ENCODE data around the gene APH1A.
"Not testable (repeated sequence)": the region's sequence is repeated elsewhere in the genome, so short reads cannot be mapped to it uniquely, and the experiment has no call there.

APH1A gene

GRCh38 chr1:150228246-150228645, 40.6 kb downstream of the APH1A start:
- Histone ChIP-seq H3K36me3 (replicated peaks; ENCODE audit: low read depth, low read length) (peaks cover 62% of the 10 kb centered on the region), H3K79me2 (ENCODE audit: low read length) (peaks cover 80% of the 10 kb centered on the region)
- not testable (repeated sequence) for H3K27me3 ChIP-seq (ENCODE audit: low read depth, low read length); H3K4me2 ChIP-seq (ENCODE audit: low read length); H3K9ac ChIP-seq (ENCODE audit: low read length); H3K4me1 ChIP-seq (ENCODE audit: low read length); H3K4me3 ChIP-seq (ENCODE audit: low read length); H3K27ac ChIP-seq (ENCODE audit: low read length); H3K9me3 ChIP-seq (ENCODE audit: insufficient read depth, low read length); H4K20me1 ChIP-seq (ENCODE audit: insufficient read depth, low read length); H2AFZ ChIP-seq (ENCODE audit: low read depth, low read length)

GRCh38 chr1:150227228-150227627, 41.6 kb downstream of the APH1A start:
- Histone ChIP-seq H2AFZ (ENCODE audit: low read depth, low read length) (no peak overlapping the region), H3K9ac (ENCODE audit: low read length) (no peak overlapping the region), H3K4me2 (ENCODE audit: low read length) (no peak overlapping the region), H4K20me1 (ENCODE audit: insufficient read depth, low read length) (no peaks in the 10 kb centered on the region), H3K4me1 (ENCODE audit: low read length) (no peaks in the 10 kb centered on the region; the same call in 1 of the 2 replicates), H3K27ac (ENCODE audit: low read length) (no peak overlapping the region), H3K9me3 (ENCODE audit: insufficient read depth, low read length) (no peaks in the 10 kb centered on the region), H3K4me3 (ENCODE audit: low read length) (no peak overlapping the region), H3K27me3 (ENCODE audit: low read depth, low read length) (no peaks in the 10 kb centered on the region), H3K79me2 (ENCODE audit: low read length) (peaks cover 70% of the 10 kb centered on the region), H3K36me3 (replicated peaks; ENCODE audit: low read depth, low read length) (peaks cover 68% of the 10 kb centered on the region)
- TF ChIP-seq CTCF (IDR thresholded peaks at IDR 0.05; ENCODE audit: low read depth, low read length) (no peak), EZH2phosphoT487 (IDR thresholded peaks at IDR 0.05; ENCODE audit: low read depth) (no peak)

GRCh38 chr1:150226486-150226885, 42.3 kb downstream of the APH1A start:
- H3K4me1 ChIP-seq (ENCODE audit: low read length): no peaks in the 10 kb centered on the region; the same call in 1 of the 2 replicates
- peaks cover 63% of the 10 kb centered on the region for H3K79me2 ChIP-seq (ENCODE audit: low read length)
- TF ChIP-seq EZH2phosphoT487 (IDR thresholded peaks at IDR 0.05; ENCODE audit: low read depth) (no peak), CTCF (IDR thresholded peaks at IDR 0.05; ENCODE audit: low read depth, low read length) (no peak)
- H3K36me3 ChIP-seq (replicated peaks; ENCODE audit: low read depth, low read length): peaks cover 64% of the 10 kb centered on the region
- H3K9me3 ChIP-seq (ENCODE audit: insufficient read depth, low read length): no peaks in the 10 kb centered on the region
- H2AFZ ChIP-seq (ENCODE audit: low read depth, low read length): no peak overlapping the region
- H3K4me3 ChIP-seq (ENCODE audit: low read length): no peak overlapping the region
- no peaks in the 10 kb centered on the region for H4K20me1 ChIP-seq (ENCODE audit: insufficient read depth, low read length)
- H3K4me2 ChIP-seq (ENCODE audit: low read length): no peak overlapping the region
- no peaks in the 10 kb centered on the region for H3K27me3 ChIP-seq (ENCODE audit: low read depth, low read length)
- no peak overlapping the region for H3K9ac ChIP-seq (ENCODE audit: low read length)
- H3K27ac ChIP-seq (ENCODE audit: low read length): no peak overlapping the region

- no peaks in the 10 kb centered on the region for H3K9me3 ChIP-seq (ENCODE audit: insufficient read depth, low read length)
- H4K20me1 ChIP-seq (ENCODE audit: insufficient read depth, low read length): no peaks in the 10 kb centered on the region
- H3K27me3 ChIP-seq (ENCODE audit: low read depth, low read length): no peaks in the 10 kb centered on the region
- no peak overlapping the region for H3K4me3 ChIP-seq (ENCODE audit: low read length)
- H3K4me1 ChIP-seq (ENCODE audit: low read length): no peaks in the 10 kb centered on the region; the same call in 1 of the 2 replicates
- H3K36me3 ChIP-seq (replicated peaks; ENCODE audit: low read depth, low read length): peaks cover 60% of the 10 kb centered on the region
- H2AFZ ChIP-seq (ENCODE audit: low read depth, low read length): no peak overlapping the region
- H3K9ac ChIP-seq (ENCODE audit: low read length): no peak overlapping the region
- TF ChIP-seq CTCF (IDR thresholded peaks at IDR 0.05; ENCODE audit: low read depth, low read length) (no peak), EZH2phosphoT487 (IDR thresholded peaks at IDR 0.05; ENCODE audit: low read depth) (no peak)
- H3K4me2 ChIP-seq (ENCODE audit: low read length): no peak overlapping the region
- no peak overlapping the region for H3K27ac ChIP-seq (ENCODE audit: low read length)
- H3K79me2 ChIP-seq (ENCODE audit: low read length): peaks cover 53% of the 10 kb centered on the region
Observed at GRCh38 chr1:150225546-150225945, 43.3 kb downstream of the APH1A start.

- no peak overlapping the region for H3K4me3 ChIP-seq (ENCODE audit: low read length)
- no peak for TF ChIP-seq EZH2phosphoT487 (IDR thresholded peaks at IDR 0.05; ENCODE audit: low read depth)
- TF ChIP-seq CTCF (IDR thresholded peaks at IDR 0.05; ENCODE audit: low read depth, low read length): no peak
- H3K9ac ChIP-seq (ENCODE audit: low read length): no peak overlapping the region
- H3K27ac ChIP-seq (ENCODE audit: low read length): no peak overlapping the region
- no peaks in the 10 kb centered on the region for H3K9me3 ChIP-seq (ENCODE audit: insufficient read depth, low read length)
- H3K79me2 ChIP-seq (ENCODE audit: low read length): peaks cover 48% of the 10 kb centered on the region
- no peaks in the 10 kb centered on the region for H4K20me1 ChIP-seq (ENCODE audit: insufficient read depth, low read length)
- no peaks in the 10 kb centered on the region for H3K27me3 ChIP-seq (ENCODE audit: low read depth, low read length)
- H3K36me3 ChIP-seq (replicated peaks; ENCODE audit: low read depth, low read length): peaks cover 60% of the 10 kb centered on the region
- H3K4me2 ChIP-seq (ENCODE audit: low read length): no peak overlapping the region
- H2AFZ ChIP-seq (ENCODE audit: low read depth, low read length): no peak overlapping the region
- no peaks in the 10 kb centered on the region; the same call in 1 of the 2 replicates for H3K4me1 ChIP-seq (ENCODE audit: low read length)
Observed at GRCh38 chr1:150224983-150225382, 43.8 kb downstream of the APH1A start.
